ENCODE results near the gene PSMC2.

DNA sequence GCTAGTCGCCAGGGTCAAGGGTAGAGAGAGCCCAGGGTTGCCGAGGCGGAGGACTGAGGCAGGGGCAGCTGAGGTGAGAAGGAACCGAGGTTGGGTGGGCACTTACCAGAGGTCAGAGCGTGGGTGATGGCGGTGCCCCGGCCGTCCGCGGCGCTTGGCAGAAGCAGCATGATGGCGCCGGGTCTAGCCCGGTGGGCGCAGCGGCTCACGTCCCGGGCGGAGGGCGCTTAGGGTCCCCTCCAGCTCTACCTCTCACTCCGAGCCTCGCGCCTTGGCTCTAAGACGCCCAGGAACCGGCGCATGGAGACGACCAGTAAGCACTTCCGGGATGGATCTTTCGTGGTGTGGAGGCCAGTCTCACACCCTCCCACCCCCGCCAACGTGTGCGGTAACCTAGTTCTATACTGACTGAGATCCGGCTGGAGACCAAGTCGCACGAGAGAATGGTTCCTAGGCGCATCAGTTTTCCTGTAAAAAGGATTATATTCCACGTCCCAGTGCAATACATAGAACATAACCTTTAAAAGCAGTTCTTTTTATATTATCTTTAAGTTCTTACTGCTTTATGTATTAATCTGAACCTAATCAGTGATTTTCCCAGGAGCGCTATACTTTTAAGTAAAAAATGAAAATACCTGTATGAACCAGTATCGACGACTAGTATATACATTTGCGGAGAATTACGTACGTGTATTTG, 2.8 kb upstream of the PSMC2 start, which contains the start of gene DNAJC2:
- peak in 1 of 2 donors; percentile 38 for TF ChIP-seq POLR2A (IDR thresholded peaks at IDR 0.05)
- no peak for TF ChIP-seq CTCF (IDR thresholded peaks at IDR 0.05)
- TF ChIP-seq EP300 (IDR thresholded peaks at IDR 0.05), result peak in 1 of 2 donors; percentile 94
